ENCODE measurements around the gene JAK1. TPM values are rescaled to one million over a fixed set of nuclear protein-coding genes. Genes with fewer than 3 reads are reported as not detected.

The JAK1 gene
- total and polyA plus RNA-seq, 2 donors (not counting 3 experiments of a cell fraction or from before 2014, with no cell fraction given): 68.8 to 177 TPM

DNA sequence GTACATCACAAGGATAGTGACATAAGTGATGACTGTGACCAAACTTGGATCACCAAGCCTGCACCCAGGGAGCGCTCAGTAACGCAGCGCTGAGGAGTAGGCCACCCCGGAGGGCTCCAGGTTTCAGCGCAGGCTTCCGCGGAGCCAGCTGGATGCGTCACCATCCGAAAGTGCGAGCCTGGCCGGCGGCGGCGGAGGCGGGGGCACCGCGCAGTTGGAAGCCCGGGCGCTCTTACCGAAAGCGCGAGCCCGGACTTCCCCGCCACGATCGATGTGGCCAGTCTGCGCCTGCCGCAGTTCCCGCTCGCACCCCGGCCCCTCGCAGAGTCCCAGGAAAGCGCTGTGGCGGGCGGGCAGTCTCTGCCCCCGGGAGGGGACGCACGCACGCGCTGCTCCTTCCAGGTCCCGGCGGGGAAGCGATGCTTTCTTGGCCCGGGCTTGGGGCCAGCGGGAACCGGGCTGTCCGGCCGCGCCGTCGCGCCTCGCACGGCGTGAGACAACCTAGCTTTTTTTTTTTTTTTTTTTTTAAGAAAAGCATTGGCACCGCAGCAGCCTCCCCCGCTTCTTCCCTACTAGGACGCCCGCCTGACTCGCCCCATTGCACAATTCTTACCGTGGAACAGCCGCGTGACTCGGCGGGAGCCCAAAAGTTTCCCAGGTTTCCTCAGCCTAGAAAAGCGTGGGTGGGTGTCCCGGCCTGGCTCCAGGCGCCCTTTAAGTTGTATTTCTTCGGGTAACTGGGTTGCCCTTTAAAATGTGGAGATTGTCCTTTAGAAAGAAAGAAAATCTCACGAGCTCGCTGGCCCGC is 36.4 kb upstream of the JAK1 start:
- no peaks in the 10 kb centered on the region for H3K27me3 ChIP-seq (ENCODE audit: control insufficient read depth in 2 of 2, insufficient read depth in 2 of 2, low read length in 2 of 2)
- DNase-seq (ENCODE audit: low read depth, low spot score): peak; percentile 82
- H3K27ac ChIP-seq (ENCODE audit: insufficient read depth, low read depth, low read length): peak overlapping the region; percentile 69
- peaks cover 15% of the 10 kb centered on the region for H3K4me1 ChIP-seq (ENCODE audit: control insufficient read depth, extremely low read depth, insufficient read depth, low read length)
- H2AFZ ChIP-seq (ENCODE audit: low read depth, low read length): peak overlapping the region; percentile 65
- ChIA-PET CTCF (interaction anchor here (0.7 to 2.1 kb wide), 7 partner anchors 9 to 179 kb away, joined by 3 to 12 read pairs (median 3); no protein-coding TSS in a partner anchor), POLR2A (interaction anchor here (0.6 kb wide), 3 partner anchors 18 to 85 kb away, joined by 3 to 6 read pairs (median 3); partner anchors contain the start of gene JAK1)
- no peaks in the 10 kb centered on the region for H3K36me3 ChIP-seq (ENCODE audit: control insufficient read depth in 2 of 2, extremely low read depth in 1 of 2, insufficient read depth in 2 of 2, low read length in 2 of 2)
- H3K4me3 ChIP-seq (replicated peaks in 1 of 3; ENCODE audit: insufficient read depth in 1 of 3, low read depth in 1 of 3, low read length in 3 of 3): peak overlapping the region; percentile 13 to 55 (median 46)
- no peaks in the 10 kb centered on the region for H3K9me1 ChIP-seq (replicated peaks; ENCODE audit: control insufficient read depth, extremely low read depth, insufficient read depth, low read length)
- H3K9me3 ChIP-seq (replicated peaks; ENCODE audit: control insufficient read depth, insufficient read depth, low read length): no peaks in the 10 kb centered on the region
- TF ChIP-seq CTCF (IDR thresholded peaks at IDR 0.05; ENCODE audit: extremely low read depth in 1 of 2, insufficient read depth in 1 of 2, low read depth in 1 of 2, low read length in 2 of 2) (no peak), GATA2 (IDR thresholded peaks at IDR 0.05; ENCODE audit: insufficient read depth, insufficient read length, low read depth, low read length) (no peak), POLR2A (IDR thresholded peaks at IDR 0.05; ENCODE audit: low read depth, low read length) (peak; percentile 40), FOS (IDR thresholded peaks at IDR 0.05; ENCODE audit: borderline replicate concordance, insufficient read depth, low read length) (peak; percentile 64), POLR2AphosphoS5 (IDR thresholded peaks at IDR 0.05; ENCODE audit: insufficient read depth, low read depth, low read length) (peak; percentile 53)
- peak overlapping the region; percentile 57 for H3K4me2 ChIP-seq (ENCODE audit: insufficient read depth, low read length)
- dilution Hi-C loops (cut with MboI; ENCODE audit: extremely low pct_ligation_motif_present, low sequenced_read_pairs): no loop called here
- no peaks in the 10 kb centered on the region for H4K20me1 ChIP-seq (replicated peaks; ENCODE audit: control insufficient read depth, extremely low read depth, insufficient read depth, low read length)
- intact Hi-C loops (cut with micrococcal nuclease): loop anchor here (2.0 to 5.0 kb wide), 3 partner anchors 65 to 138 kb away; no protein-coding TSS in a partner anchor
- TSS peak; percentile 53 for BruUV-seq (replicated peaks)
- no peaks in the 10 kb centered on the region for H3K79me2 ChIP-seq (ENCODE audit: control insufficient read depth, insufficient read depth, low read length)
- peak overlapping the region; percentile 84 for H3K9ac ChIP-seq (replicated peaks; ENCODE audit: extremely low read depth, insufficient read depth, low read length)
- peak; percentile 44 for FAIRE-seq

Data from endothelial cell of umbilical vein (primary cell).